OCI-LY1 (cell line): ENCODE measurements around the gene POLR3H.

Source experiments
- H2AFZ ChIP-seq: fragments of 200-600 bp; sonication (generic), shearing (Covaris generic); 2 replicates; pipeline ENCODE4 v1.6.0; 2014; ENCODE audit warnings: antibody characterized with exemption, mild to moderate bottlenecking, low read length
- H3F3A ChIP-seq: fragments of 200-600 bp; sonication (generic), shearing (Covaris generic); 2 replicates; pipeline ENCODE4 v1.6.0; 2014; ENCODE audit warnings: mild to moderate bottlenecking, antibody characterized with exemption, low read length, moderate library complexity; ENCODE audit not compliant: insufficient read depth
- H3K27ac ChIP-seq: fragments of 200-600 bp; sonication (generic); 2 replicates; pipeline ENCODE4 v1.5.1; 2014; ENCODE audit warnings: low read length, mixed run types, mild to moderate bottlenecking, low read depth; ENCODE audit not compliant: poor library complexity, severe bottlenecking
- H3K27me3 ChIP-seq: fragments of 200-600 bp; sonication (generic); 2 replicates; pipeline ENCODE4 v1.6.0; 2014; ENCODE audit warnings: antibody characterized with exemption, mild to moderate bottlenecking, low read length, moderate library complexity; ENCODE audit not compliant: insufficient read depth
- H3K36me3 ChIP-seq: fragments of 200-600 bp; sonication (generic); 2 replicates; pipeline ENCODE4 v1.6.1; 2014; ENCODE audit warnings: mild to moderate bottlenecking, antibody characterized with exemption, low read length, moderate library complexity, mixed read lengths; ENCODE audit not compliant: insufficient read depth
- H3K4me1 ChIP-seq: fragments of 200-600 bp; sonication (generic); 2 replicates; pipeline ENCODE4 v1.5.1; 2014; ENCODE audit warnings: mild to moderate bottlenecking, low read length, moderate library complexity; ENCODE audit not compliant: insufficient read depth, severe bottlenecking
- H3K4me2 ChIP-seq: fragments of 200-600 bp; sonication (generic), shearing (Covaris generic); 2 replicates; pipeline ENCODE4 v1.6.1; 2014; ENCODE audit warnings: low read length
- H3K4me3 ChIP-seq: fragments of 200-600 bp; sonication (generic); 2 replicates; pipeline ENCODE4 v1.5.1; 2014; ENCODE audit warnings: low read length, low read depth, mild to moderate bottlenecking, mixed read lengths; ENCODE audit not compliant: poor library complexity, severe bottlenecking
- H3K79me2 ChIP-seq: fragments of 200-600 bp; shearing (Covaris generic); 2 replicates; pipeline ENCODE4 v1.6.1; 2016; ENCODE audit warnings: mixed run types, low read length, mixed read lengths; ENCODE audit not compliant: insufficient read depth
- H3K9ac ChIP-seq: fragments of 200-600 bp; sonication (generic), shearing (Covaris generic); 2 replicates; pipeline ENCODE4 v1.6.1; 2014; ENCODE audit warnings: mild to moderate bottlenecking, low read length, mixed read lengths
- H3K9me2 ChIP-seq: fragments of 200-600 bp; sonication (generic), shearing (Covaris generic); 2 replicates; pipeline ENCODE4 v1.6.1; 2014; ENCODE audit warnings: low read depth, mild to moderate bottlenecking, low read length, mixed read lengths
- H3K9me3 ChIP-seq: fragments of 200-600 bp; shearing (Covaris generic); 2 replicates; pipeline ENCODE4 v1.6.1; 2014; ENCODE audit warnings: low read length, mixed read lengths
- H4K20me1 ChIP-seq: fragments of 200-600 bp; sonication (generic), shearing (Covaris generic); 2 replicates; pipeline ENCODE4 v1.6.0; 2016; ENCODE audit warnings: mild to moderate bottlenecking, low read length; ENCODE audit not compliant: insufficient read depth
- CTCF ChIP-seq: fragments of 200-600 bp; sonication (generic), shearing (Covaris generic); IDR thresholded peaks from 2 replicates; pipeline ENCODE4 v1.5.1; 2017; ENCODE audit warnings: mild to moderate bottlenecking, antibody characterized with exemption, low read length, moderate library complexity, mixed read lengths
- EZH2 ChIP-seq: fragments of 200-600 bp; sonication (generic), shearing (Covaris generic); IDR thresholded peaks from 2 replicates; pipeline ENCODE4 v1.8.0; 2017; ENCODE audit warnings: borderline replicate concordance, mixed run types, mild to moderate bottlenecking, antibody characterized with exemption, low read length, moderate library complexity, mixed read lengths

Gene POLR3H

DNA sequence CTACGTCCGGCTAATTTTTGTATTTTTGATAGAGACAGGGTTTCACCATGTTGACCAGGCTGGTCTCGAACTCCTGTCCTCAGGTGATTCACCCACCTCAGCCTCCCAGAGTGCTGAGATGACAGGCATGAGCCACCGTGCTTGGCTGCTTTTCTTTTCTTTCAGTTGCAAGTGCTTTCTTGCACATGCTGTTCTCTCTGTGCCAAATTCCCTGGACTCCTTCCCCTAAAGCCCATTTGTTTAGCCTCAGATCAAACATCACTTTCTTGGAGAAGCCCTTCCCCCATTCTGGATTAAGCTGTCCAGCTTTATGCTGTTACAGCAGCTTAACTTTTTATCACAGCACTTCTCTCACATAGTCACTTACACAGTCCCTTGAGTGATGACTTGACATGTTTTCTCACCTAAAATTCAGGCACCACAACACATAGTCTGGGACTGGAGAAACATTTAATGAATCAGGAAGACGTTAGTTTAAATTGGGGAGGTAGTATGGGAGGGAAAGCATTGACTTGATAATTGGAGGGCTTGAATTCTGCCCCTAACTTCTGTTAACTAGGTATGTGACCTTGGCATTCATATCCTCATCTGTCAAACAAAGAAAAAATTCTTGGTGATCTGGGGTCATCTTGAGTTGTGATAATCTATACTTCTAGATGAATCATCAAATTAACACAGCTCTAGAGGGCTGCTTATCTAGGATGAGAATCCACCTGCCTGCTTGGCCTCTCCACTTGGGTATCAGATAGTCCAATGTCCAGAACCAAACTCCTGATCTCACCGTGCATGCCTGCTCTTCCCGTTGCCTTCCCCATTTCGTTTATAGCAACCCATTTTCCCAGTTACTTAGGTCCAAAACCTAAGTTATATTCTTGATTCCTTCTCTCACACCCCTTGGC lies 57.0 kb downstream of the POLR3H start:
- peaks cover 34% of the 10 kb centered on the region for H3K4me1 ChIP-seq
- H4K20me1 ChIP-seq: no peaks in the 10 kb centered on the region

DNA sequence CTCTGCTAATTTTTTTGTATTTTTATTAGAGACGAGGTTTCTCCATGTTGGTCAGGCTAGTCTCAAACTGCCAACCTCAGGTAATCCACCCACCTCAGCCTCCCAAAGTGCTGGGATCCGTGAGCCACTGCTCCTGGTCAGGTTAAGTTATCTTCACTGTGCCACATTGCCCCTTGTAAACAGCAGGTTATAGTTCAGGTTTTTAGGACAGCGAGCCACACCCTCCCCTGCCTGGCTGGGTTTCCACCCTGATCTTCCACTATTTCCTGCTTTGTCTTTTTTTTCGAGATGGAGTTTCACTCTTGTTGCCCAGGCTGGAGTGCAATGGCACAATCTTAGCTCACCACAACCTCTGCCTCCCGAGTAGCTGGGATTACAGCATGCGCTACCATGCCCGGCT lies 59.2 kb downstream of the POLR3H start:
- Histone ChIP-seq H3K27me3 (no peaks in the 10 kb centered on the region), H4K20me1 (no peaks in the 10 kb centered on the region), H3K4me2 (no peak overlapping the region; the same call in 1 of the 2 replicates), H3K9me2 (no peaks in the 10 kb centered on the region), H3K4me1 (peaks cover 57% of the 10 kb centered on the region), H2AFZ (no peak overlapping the region), H3K79me2 (peaks cover 88% of the 10 kb centered on the region), H3K4me3 (no peak overlapping the region), H3K9me3 (no peaks in the 10 kb centered on the region), H3K36me3 (peaks cover 9% of the 10 kb centered on the region; the same call in 1 of the 2 replicates), H3K9ac (no peak overlapping the region), H3F3A (no peaks in the 10 kb centered on the region), H3K27ac (no peak overlapping the region)
- TF ChIP-seq EZH2: no peak
- no peak for TF ChIP-seq CTCF

More for the DNA sequence above, 57.0 kb downstream of the POLR3H start:
- H3K9me3 ChIP-seq: no peaks in the 10 kb centered on the region
- no peaks in the 10 kb centered on the region for H3K9me2 ChIP-seq
- no peak overlapping the region for H3K27ac ChIP-seq
- H3K36me3 ChIP-seq: peaks cover 9% of the 10 kb centered on the region; the same call in 1 of the 2 replicates
- H3K79me2 ChIP-seq: peaks cover 87% of the 10 kb centered on the region
- H3F3A ChIP-seq: no peaks in the 10 kb centered on the region
- H3K4me3 ChIP-seq: no peak overlapping the region
- no peak overlapping the region for H3K4me2 ChIP-seq
- no peaks in the 10 kb centered on the region for H3K27me3 ChIP-seq
- no peak overlapping the region for H3K9ac ChIP-seq
- no peak overlapping the region for H2AFZ ChIP-seq
- TF ChIP-seq CTCF: no peak
- no peak for TF ChIP-seq EZH2

DNA sequence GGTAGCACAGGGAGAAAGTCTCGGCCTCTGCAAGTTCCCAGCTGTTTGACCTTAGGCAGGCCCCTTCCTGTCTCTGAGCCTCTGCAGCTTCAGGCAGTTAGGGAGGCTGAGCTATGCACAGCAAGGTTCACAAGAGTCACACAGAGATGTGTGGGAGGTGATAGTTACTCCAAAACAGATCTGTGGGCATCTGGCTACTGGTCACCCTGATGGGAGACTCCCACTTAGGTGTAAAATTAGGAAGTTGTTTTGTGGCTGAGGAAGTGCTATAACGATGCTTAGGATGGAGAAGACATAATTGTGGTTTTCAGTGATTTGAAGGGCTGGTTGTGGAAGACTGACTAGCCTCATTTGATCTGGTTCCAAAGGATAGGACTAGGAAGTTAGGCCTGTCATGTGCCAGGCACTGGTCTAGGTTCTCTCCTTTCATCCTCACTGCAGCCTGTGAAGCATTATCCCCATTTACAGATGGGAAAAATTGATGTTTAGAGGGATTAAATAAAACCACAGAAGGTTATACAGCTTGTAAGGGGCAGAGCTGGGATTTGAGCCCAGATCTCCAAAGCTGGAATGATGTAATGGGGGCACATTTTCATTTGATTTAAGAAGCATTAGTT lies 61.8 kb downstream of the POLR3H start:
- peak overlapping the region; percentile 52; the same call in 1 of the 2 replicates for H3K4me2 ChIP-seq
- no peak overlapping the region for H3K4me3 ChIP-seq
- H3F3A ChIP-seq: no peaks in the 10 kb centered on the region
- H3K4me1 ChIP-seq: peaks cover 80% of the 10 kb centered on the region
- TF ChIP-seq EZH2 (no peak), CTCF (no peak)
- peak overlapping the region; percentile 19 for H3K27ac ChIP-seq
- no peak overlapping the region for H2AFZ ChIP-seq
- H3K9ac ChIP-seq: peak overlapping the region; percentile 18; the same call in 1 of the 2 replicates
- peaks cover 12% of the 10 kb centered on the region for H3K36me3 ChIP-seq
- H3K9me2 ChIP-seq: no peaks in the 10 kb centered on the region
- H3K79me2 ChIP-seq: peaks cover 64% of the 10 kb centered on the region
- H4K20me1 ChIP-seq: no peaks in the 10 kb centered on the region
- H3K9me3 ChIP-seq: no peaks in the 10 kb centered on the region
- no peaks in the 10 kb centered on the region for H3K27me3 ChIP-seq
